Neural crest cell (in vitro differentiated cells): ENCODE results near the gene RAB3D. TPM values are rescaled to one million over a fixed set of nuclear protein-coding genes. Genes with fewer than 3 reads are reported as not detected.
A peak's percentile ranks its signal among the peaks of the same experiment; 100 is the strongest.

Experiments
- DNase-seq: peaks from one replicate; pipeline ENCODE4 v3.0.0; 2021; ENCODE audit warnings: low read depth, mixed read lengths, low spot score
- H3K27ac Mint-ChIP-seq: one replicate; pipeline ENCODE4 v1.8.0; 2021; ENCODE audit warnings: mild to moderate bottlenecking, mixed read lengths; ENCODE audit not compliant: unreplicated experiment
- H3K27me3 Mint-ChIP-seq: 2 replicates; pipeline ENCODE4 v1.8.0; 2021; ENCODE audit warnings: low read depth, mild to moderate bottlenecking, mixed read lengths
- H3K36me3 Mint-ChIP-seq: 2 replicates; pipeline ENCODE4 v1.8.0; 2021; ENCODE audit warnings: low read depth, mild to moderate bottlenecking, mixed read lengths
- H3K4me1 Mint-ChIP-seq: 2 replicates; pipeline ENCODE4 v1.8.0; 2021; ENCODE audit warnings: mixed read lengths
- H3K4me3 Mint-ChIP-seq: one replicate; pipeline ENCODE4 v1.8.0; 2021; ENCODE audit warnings: mild to moderate bottlenecking, mixed read lengths
- H3K9me3 Mint-ChIP-seq: 2 replicates; pipeline ENCODE4 v1.8.0; 2021; ENCODE audit warnings: mixed read lengths
- CTCF ChIP-seq: fragments of 200-600 bp; sonication (generic); conservative IDR thresholded peaks from 2 replicates; pipeline ENCODE4 v1.5.0; 2021; ENCODE audit warnings: antibody characterized with exemption, mild to moderate bottlenecking
- total RNA-seq: library from RNA; stranded (reverse); gene quantifications from 2 replicates; pipeline ENCODE4 v1.2.1, GENCODE V29; 2021

The RAB3D gene
- total RNA-seq, 1 donor from 2014 or later: 15.1 TPM

DNA sequence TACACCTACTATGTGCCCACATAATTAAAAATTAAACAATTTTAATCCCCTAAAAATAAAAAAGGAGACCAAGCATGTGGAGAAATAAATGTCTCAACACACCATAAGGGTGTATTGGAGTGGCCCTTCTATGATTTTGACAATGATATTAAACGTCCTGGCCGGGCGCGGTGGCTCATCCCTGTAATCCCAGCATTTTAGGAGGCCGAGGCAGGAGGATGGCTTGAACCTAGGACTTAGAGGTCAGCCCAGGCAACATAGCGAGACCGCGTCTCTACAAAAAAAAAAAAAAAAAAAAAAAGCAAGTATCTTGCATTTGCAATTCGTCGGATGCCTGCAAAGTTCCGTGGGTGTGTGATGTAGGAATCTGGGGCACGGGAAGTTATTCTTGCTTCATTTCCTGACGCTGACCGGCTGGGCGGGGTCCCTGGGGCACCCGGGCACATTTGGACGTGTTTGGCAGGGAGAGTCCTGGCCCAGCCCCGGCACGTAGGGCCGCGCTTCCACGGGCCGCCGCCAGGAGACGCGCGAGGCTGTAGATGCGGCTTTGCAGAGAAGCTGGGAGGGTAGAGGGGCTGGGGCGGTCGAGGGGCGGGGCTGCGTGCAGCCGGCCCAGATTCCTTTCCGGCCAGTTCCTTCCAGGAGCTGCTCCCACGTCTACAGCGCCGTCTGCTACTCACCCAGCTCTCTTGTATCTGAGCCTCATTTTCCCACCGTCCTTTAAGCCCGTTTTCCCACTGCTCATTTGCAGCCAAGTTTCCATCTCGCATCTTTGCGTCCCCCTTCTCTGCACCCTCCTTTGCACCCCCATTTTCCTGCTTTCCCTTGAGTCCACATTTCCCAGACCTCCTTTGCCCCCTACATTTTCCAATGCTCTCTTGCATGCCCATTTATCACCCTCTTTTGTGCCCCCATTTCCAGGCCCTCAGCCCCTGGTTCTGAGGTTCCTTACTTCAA is 45.7 kb downstream of the RAB3D start:
- DNase-seq: peak; percentile 98
- H3K9me3 Mint-ChIP-seq: no peaks in the 10 kb centered on the region
- no peaks in the 10 kb centered on the region for H3K27me3 Mint-ChIP-seq
- H3K36me3 Mint-ChIP-seq: no peaks in the 10 kb centered on the region
- peak overlapping the region; percentile 68 for H3K4me3 Mint-ChIP-seq
- TF ChIP-seq CTCF: peak; percentile 97
- no peak overlapping the region for H3K27ac Mint-ChIP-seq
- peaks cover 9% of the 10 kb centered on the region for H3K4me1 Mint-ChIP-seq

DNA sequence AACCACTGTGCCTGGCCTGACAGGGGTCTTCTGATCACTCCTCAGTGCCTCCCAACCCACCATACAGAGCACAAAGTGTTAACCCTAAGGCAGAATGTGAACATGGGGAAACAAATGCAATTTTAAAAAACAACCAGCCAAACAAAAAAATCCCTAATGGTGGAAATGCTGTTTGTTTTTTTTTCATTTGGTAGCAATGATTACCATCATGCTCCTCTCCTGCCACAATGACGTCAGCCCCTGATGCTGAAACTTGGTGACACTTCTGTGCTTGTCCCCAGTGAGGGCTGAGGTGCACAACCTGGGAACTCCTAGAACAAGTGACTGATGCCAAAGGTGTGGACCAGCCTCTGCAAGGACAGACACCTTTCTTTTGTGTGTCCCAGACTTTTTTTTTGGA is 47.5 kb downstream of the RAB3D start:
- no peaks in the 10 kb centered on the region for H3K9me3 Mint-ChIP-seq
- no peak overlapping the region for H3K4me3 Mint-ChIP-seq
- peaks cover 9% of the 10 kb centered on the region for H3K4me1 Mint-ChIP-seq
- H3K27ac Mint-ChIP-seq: no peak overlapping the region
- no peak for DNase-seq
- no peaks in the 10 kb centered on the region for H3K27me3 Mint-ChIP-seq
- no peaks in the 10 kb centered on the region for H3K36me3 Mint-ChIP-seq
- TF ChIP-seq CTCF: no peak

- H3K27ac Mint-ChIP-seq: no peak overlapping the region
- no peaks in the 10 kb centered on the region for H3K36me3 Mint-ChIP-seq
- H3K4me1 Mint-ChIP-seq: peaks cover 9% of the 10 kb centered on the region
- no peaks in the 10 kb centered on the region for H3K9me3 Mint-ChIP-seq
- DNase-seq: no peak
- no peaks in the 10 kb centered on the region for H3K27me3 Mint-ChIP-seq
- TF ChIP-seq CTCF: no peak
- no peak overlapping the region for H3K4me3 Mint-ChIP-seq
These were observed 48.0 kb downstream of the RAB3D start for GRCh38 chr19:11291415-11291814.

DNA sequence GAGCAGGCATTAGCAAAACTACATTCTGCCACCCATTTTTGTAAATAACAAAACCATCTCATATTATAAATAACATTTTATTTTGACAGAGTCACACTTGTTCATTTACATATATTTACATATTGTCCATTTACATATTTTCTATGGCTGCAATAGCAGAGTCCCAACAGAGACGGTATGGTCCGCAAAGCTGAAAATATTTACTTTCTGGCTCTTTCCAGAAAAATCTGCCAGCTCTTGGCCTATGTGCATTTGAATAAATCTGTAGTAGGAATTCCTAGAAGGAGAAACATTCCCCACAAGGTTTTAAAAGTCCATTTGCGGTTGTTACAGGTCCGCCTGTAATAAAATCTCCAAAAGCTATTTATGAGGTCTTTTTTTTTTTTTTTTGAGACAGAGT is 49.2 kb downstream of the RAB3D start:
- TF ChIP-seq CTCF: no peak
- no peak for DNase-seq
- Mint-ChIP-seq H3K9me3 (no peaks in the 10 kb centered on the region), H3K4me3 (no peak overlapping the region), H3K4me1 (peaks cover 9% of the 10 kb centered on the region), H3K27ac (no peak overlapping the region), H3K36me3 (no peaks in the 10 kb centered on the region), H3K27me3 (no peaks in the 10 kb centered on the region)

DNA sequence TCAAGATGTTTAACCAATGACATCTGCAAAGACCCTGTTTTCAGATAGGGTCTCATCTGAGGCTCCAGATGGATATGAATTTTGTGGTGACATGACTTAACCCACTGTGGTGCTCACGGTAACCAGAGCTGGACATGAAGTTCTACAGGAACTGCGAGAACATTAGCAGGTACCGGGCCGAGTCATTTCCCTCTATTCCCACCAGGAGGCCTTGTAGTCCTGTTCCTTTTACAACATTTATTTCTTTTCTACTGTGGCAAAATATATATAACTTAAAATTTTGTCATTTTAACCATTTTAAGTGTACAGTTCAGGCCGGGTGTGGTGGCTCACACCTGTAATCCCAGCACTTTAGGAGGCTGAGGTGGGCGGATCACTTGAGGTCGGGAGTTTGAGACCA is 51.1 kb downstream of the RAB3D start:
- no peaks in the 10 kb centered on the region for H3K4me1 Mint-ChIP-seq
- no peaks in the 10 kb centered on the region for H3K36me3 Mint-ChIP-seq
- H3K9me3 Mint-ChIP-seq: no peaks in the 10 kb centered on the region
- peak; percentile 60 for TF ChIP-seq CTCF
- no peak overlapping the region for H3K4me3 Mint-ChIP-seq
- no peak for DNase-seq
- H3K27me3 Mint-ChIP-seq: no peaks in the 10 kb centered on the region
- no peak overlapping the region for H3K27ac Mint-ChIP-seq
